HL-60 (cell line): ENCODE results near the gene SPATA46.

Experiments
- DNase-seq, 2 experiments: peaks; one replicate each; pipeline ENCODE4 v3.0.0-alpha.2; 2010 to 2020; ENCODE audit warnings: low read depth in 1 of 2, low spot score in 1 of 2
- H3K27ac ChIP-seq: fragments of 250-450 bp; sonication (Bioruptor Pico); replicated peaks from 2 replicates; pipeline ENCODE4 v1.5.1; 2020; ENCODE audit warnings: mild to moderate bottlenecking, moderate library complexity
- H3K27me3 ChIP-seq: fragments of 250-450 bp; sonication (Bioruptor Pico); 2 replicates; pipeline ENCODE4 v1.5.1; 2021; ENCODE audit warnings: mild to moderate bottlenecking, moderate library complexity; ENCODE audit not compliant: insufficient read depth, poor library complexity, severe bottlenecking
- H3K4me3 ChIP-seq: replicated peaks from 2 replicates; pipeline ENCODE4 v1.5.1; 2011; ENCODE audit warnings: mild to moderate bottlenecking, control low read depth, low read length; ENCODE audit not compliant: insufficient read depth
- GABPA ChIP-seq: IDR thresholded peaks from 2 replicates; pipeline ENCODE4 v1.6.1; 2012; ENCODE audit warnings: low read depth
- POLR2AphosphoS5 ChIP-seq: IDR thresholded peaks from 2 replicates; pipeline ENCODE4 v1.6.1; 2012; ENCODE audit warnings: low read depth
- SPI1 ChIP-seq: IDR thresholded peaks from 2 replicates; pipeline ENCODE4 v1.6.1; 2012; ENCODE audit warnings: low read depth, mild to moderate bottlenecking, borderline replicate concordance
- TF ChIP-seq, protein P1 (sequence below): IDR thresholded peaks from 2 replicates; pipeline ENCODE4 v1.6.1; 2012; ENCODE audit warnings: low read depth; ENCODE audit not compliant: insufficient replicate concordance
- TF ChIP-seq, protein P2 (sequence below): IDR thresholded peaks from one replicate; pipeline ENCODE4 v1.5.1; 2011; ENCODE audit warnings: low read length, control low read depth, inconsistent platforms; ENCODE audit not compliant: insufficient read depth

Gene SPATA46

DNA sequence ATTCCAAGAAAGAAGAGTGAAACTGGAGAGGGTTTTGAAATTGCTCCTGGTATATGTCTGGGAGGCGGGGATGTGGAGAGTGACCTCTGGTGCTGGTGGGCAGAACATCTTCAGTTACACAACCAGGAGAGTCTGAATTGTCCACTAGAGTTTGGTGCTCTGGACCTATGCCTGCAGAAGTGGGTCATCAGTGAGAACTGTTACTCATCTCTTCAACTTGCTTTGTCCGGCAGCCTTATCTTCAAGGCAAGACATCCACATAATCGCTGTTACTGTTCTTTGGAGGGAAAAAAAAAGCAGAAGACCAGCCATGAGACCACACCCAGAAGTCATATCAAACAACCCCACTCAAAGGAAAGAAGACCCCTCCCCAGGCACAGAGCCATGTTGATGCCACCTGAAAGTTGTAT is 20.4 kb upstream of the SPATA46 start:
- no peak for DNase-seq
- no peak for TF ChIP-seq GABPA
- TF ChIP-seq POLR2AphosphoS5 = no peak
- TF ChIP-seq, protein P1, sequence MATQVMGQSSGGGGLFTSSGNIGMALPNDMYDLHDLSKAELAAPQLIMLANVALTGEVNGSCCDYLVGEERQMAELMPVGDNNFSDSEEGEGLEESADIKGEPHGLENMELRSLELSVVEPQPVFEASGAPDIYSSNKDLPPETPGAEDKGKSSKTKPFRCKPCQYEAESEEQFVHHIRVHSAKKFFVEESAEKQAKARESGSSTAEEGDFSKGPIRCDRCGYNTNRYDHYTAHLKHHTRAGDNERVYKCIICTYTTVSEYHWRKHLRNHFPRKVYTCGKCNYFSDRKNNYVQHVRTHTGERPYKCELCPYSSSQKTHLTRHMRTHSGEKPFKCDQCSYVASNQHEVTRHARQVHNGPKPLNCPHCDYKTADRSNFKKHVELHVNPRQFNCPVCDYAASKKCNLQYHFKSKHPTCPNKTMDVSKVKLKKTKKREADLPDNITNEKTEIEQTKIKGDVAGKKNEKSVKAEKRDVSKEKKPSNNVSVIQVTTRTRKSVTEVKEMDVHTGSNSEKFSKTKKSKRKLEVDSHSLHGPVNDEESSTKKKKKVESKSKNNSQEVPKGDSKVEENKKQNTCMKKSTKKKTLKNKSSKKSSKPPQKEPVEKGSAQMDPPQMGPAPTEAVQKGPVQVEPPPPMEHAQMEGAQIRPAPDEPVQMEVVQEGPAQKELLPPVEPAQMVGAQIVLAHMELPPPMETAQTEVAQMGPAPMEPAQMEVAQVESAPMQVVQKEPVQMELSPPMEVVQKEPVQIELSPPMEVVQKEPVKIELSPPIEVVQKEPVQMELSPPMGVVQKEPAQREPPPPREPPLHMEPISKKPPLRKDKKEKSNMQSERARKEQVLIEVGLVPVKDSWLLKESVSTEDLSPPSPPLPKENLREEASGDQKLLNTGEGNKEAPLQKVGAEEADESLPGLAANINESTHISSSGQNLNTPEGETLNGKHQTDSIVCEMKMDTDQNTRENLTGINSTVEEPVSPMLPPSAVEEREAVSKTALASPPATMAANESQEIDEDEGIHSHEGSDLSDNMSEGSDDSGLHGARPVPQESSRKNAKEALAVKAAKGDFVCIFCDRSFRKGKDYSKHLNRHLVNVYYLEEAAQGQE = no peak
- TF ChIP-seq, protein P2, sequence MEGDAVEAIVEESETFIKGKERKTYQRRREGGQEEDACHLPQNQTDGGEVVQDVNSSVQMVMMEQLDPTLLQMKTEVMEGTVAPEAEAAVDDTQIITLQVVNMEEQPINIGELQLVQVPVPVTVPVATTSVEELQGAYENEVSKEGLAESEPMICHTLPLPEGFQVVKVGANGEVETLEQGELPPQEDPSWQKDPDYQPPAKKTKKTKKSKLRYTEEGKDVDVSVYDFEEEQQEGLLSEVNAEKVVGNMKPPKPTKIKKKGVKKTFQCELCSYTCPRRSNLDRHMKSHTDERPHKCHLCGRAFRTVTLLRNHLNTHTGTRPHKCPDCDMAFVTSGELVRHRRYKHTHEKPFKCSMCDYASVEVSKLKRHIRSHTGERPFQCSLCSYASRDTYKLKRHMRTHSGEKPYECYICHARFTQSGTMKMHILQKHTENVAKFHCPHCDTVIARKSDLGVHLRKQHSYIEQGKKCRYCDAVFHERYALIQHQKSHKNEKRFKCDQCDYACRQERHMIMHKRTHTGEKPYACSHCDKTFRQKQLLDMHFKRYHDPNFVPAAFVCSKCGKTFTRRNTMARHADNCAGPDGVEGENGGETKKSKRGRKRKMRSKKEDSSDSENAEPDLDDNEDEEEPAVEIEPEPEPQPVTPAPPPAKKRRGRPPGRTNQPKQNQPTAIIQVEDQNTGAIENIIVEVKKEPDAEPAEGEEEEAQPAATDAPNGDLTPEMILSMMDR = no peak
- no peak for TF ChIP-seq SPI1

DNA sequence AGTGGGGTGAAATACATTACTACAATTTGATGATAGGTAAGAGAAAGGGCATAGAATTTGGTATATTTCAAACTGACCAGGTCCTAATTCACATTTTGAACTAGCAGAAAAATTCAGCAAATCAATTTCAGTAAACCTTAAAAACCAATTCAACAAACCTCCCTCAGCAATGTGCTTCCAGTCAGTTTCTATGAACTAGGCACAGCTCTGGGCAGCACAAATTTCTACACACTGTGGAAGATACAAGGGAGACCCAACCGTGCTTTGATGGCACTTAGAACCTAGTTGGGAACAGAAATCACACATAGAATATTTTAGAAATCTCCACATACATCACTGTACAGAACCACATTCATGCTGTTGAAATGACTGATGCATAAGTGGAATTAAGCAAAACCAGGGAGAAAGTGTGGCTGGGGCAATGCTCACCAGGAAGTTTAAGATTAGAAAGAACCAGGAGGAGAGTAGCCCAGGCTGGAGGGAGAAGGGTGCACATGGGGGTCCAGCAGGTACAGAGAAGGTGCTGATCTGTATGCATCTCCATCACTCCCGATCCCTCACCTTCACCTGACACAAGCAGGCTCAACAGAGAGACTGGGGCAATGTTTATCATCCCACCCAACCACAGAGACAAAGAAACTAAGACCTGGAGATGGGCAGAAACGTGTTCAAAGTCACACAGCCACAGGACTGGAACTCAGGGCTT is 19.7 kb upstream of the SPATA46 start:
- TF ChIP-seq, protein P1 = no peak
- TF ChIP-seq GABPA (no peak), SPI1 (no peak), POLR2AphosphoS5 (no peak)
- TF ChIP-seq, protein P2 = no peak
- no peak for DNase-seq
- peaks cover 16% of the 10 kb centered on the region for H3K27me3 ChIP-seq
- H3K4me3 ChIP-seq = no peak overlapping the region
- no peak overlapping the region for H3K27ac ChIP-seq

More for the DNA sequence above, 20.4 kb upstream of the SPATA46 start:
- H3K27me3 ChIP-seq = peaks cover 16% of the 10 kb centered on the region
- no peak overlapping the region for H3K27ac ChIP-seq
- H3K4me3 ChIP-seq = no peak overlapping the region

DNA sequence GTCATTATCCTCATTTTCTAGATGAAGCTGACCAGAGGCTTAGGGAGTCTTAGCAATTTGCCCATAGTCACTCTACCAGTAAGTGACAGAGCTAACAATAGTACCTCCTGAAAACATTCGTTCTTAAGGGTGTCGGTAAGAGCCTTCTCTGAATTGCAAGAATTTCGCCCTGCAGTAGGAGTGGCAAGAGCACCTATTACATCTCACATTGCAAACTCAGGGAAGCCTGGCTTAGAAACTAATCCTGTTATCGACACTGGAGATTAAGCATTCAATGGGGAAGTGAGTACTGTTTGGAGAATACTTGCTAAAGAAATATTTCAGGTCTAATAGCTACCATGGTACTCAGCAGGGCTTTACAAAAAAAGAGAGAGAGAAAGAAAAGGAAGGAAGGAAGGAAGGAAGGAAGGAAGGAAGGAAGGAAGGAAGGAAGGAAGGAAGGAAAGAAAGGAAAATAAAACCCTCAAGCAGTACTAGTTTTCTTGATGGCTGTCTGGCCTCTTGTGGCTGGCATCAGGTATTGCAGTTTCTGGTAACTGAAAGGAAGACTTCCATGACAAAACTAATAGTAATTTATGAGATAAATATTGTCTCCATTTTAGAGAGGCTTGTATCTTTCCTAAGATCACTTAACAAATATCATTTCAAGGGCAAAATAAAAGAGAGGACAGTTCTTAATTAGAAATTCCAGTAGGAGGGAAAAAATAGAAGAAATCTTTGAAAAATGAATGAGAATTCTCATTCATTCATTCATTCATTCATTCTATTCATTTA is 15.3 kb upstream of the SPATA46 start:
- H3K27me3 ChIP-seq = peaks cover 7% of the 10 kb centered on the region
- peak in 1 of 2 experiments; percentile 11 for DNase-seq
- peak; percentile 23; the same call in 1 of the 2 replicates for TF ChIP-seq SPI1
- TF ChIP-seq, protein P1 = no peak
- no peak for TF ChIP-seq POLR2AphosphoS5
- no peak for TF ChIP-seq GABPA
- TF ChIP-seq, protein P2 = peak; percentile 57
- no peak overlapping the region for H3K27ac ChIP-seq
- no peak overlapping the region for H3K4me3 ChIP-seq
